Ovary (tissue), 3 donors: ENCODE data around the gene KREMEN1.

Experiments
- EP300 ChIP-seq: sonication (generic); formaldehyde crosslinking; IDR thresholded peaks from one replicate; pipeline ENCODE4 v1.6.1; 2017; ENCODE audit warnings: antibody characterized with exemption
- POLR2A ChIP-seq: fragments of 450-650 bp; IDR thresholded peaks from one replicate; pipeline ENCODE4 v1.6.1; 2017; ENCODE audit warnings: antibody characterized with exemption, mild to moderate bottlenecking, moderate library complexity
- TF ChIP-seq, protein P1 (sequence below), 3 donors: fragments of 450-650 bp in 2 of 3; fragments of 200-600 bp in 1 of 3; IDR thresholded peaks; one replicate each; pipeline versions ENCODE4 v1.5.1 to v1.8.0; 2016 to 2022; ENCODE audit warnings: antibody characterized with exemption in 3 of 3, mild to moderate bottlenecking in 1 of 3
- donor health status: DM: no; HTN: no; CAD: no.

DNA sequence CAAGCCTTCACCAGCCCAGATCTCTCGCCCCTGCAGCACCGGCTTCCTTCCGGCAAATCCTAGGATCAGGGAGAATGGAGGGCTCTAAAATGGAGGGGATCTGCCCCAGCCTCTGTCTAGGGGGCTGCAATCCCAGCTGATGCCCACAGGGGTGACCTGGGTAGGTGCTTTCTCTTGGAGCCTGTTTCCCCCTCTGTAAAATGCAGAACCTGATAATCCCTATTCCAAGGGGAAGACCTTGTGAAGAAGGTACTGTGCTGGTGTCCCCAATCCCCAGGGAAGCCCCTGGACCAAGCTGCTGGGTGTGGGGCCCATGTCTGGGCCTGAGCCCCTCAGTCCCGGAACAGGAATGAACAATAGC is 135.6 kb downstream of the KREMEN1 start:
- no peak for TF ChIP-seq EP300
- TF ChIP-seq, protein P1, sequence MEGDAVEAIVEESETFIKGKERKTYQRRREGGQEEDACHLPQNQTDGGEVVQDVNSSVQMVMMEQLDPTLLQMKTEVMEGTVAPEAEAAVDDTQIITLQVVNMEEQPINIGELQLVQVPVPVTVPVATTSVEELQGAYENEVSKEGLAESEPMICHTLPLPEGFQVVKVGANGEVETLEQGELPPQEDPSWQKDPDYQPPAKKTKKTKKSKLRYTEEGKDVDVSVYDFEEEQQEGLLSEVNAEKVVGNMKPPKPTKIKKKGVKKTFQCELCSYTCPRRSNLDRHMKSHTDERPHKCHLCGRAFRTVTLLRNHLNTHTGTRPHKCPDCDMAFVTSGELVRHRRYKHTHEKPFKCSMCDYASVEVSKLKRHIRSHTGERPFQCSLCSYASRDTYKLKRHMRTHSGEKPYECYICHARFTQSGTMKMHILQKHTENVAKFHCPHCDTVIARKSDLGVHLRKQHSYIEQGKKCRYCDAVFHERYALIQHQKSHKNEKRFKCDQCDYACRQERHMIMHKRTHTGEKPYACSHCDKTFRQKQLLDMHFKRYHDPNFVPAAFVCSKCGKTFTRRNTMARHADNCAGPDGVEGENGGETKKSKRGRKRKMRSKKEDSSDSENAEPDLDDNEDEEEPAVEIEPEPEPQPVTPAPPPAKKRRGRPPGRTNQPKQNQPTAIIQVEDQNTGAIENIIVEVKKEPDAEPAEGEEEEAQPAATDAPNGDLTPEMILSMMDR (IDR thresholded peaks at IDR 0.05) = no peak
- no peak for TF ChIP-seq POLR2A
